ENCODE measurements around the gene ZNF655. TPM values are rescaled to one million over a fixed set of nuclear protein-coding genes. Genes with fewer than 3 reads are reported as not detected.
A peak's percentile ranks its signal among the peaks of the same experiment; 100 is the strongest.

The ZNF655 gene
- total RNA-seq, 1 experiment from 2014 or later, result 54.9 TPM

DNA sequence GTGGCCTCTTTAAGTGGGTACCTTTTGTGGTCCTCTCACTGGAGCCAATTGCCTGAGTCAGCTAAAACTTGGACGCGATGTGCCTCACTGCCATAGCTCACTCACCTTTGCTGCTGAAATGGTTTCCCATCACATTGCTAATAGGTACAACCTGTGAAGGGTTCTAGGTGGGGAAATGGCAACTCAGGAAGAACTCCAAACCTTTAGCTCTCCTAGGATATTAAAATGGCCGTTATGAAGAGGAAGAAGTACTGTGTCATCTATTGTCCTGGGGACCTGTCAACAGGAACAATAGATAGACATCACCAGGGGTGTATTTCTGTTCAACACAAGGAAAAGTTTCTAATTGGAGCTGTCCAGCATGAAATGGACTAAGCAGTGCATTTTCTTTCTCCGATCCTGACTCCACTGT lies 1.2 kb upstream of the ZNF655 start:
- POLR2A ChIA-PET, result interaction anchor here (1.8 kb wide), 1 partner anchor 52 kb away, joined by 8 read pairs; the partner anchor contains the start of gene ZKSCAN5
- no peaks in the 10 kb centered on the region for H3K9me3 ChIP-seq (ENCODE audit: control insufficient read depth, insufficient read depth, low read depth, low read length)
- H3K4me3 ChIP-seq (ENCODE audit: low read depth in 2 of 2, low read length in 2 of 2), result peak overlapping the region; percentile 68 to 89
- ATAC-seq (no peak), DNase-seq (ENCODE audit: low read depth, low spot score) (no peak)
- H3K36me3 ChIP-seq (ENCODE audit: control insufficient read depth, insufficient read depth, low read length), result peaks cover 12% of the 10 kb centered on the region
- CTCF ChIA-PET, result no interaction called here
- TF ChIP-seq SIN3A (IDR thresholded peaks at IDR 0.05; ENCODE audit: borderline replicate concordance, insufficient read depth, low read depth, low read length) (no peak), POLR2AphosphoS5 (IDR thresholded peaks at IDR 0.05; ENCODE audit: low read depth, low read length) (no peak), TCF7L2 (IDR thresholded peaks at IDR 0.05; ENCODE audit: low read depth, low read length) (no peak)
- TF ChIP-seq, protein P1, sequence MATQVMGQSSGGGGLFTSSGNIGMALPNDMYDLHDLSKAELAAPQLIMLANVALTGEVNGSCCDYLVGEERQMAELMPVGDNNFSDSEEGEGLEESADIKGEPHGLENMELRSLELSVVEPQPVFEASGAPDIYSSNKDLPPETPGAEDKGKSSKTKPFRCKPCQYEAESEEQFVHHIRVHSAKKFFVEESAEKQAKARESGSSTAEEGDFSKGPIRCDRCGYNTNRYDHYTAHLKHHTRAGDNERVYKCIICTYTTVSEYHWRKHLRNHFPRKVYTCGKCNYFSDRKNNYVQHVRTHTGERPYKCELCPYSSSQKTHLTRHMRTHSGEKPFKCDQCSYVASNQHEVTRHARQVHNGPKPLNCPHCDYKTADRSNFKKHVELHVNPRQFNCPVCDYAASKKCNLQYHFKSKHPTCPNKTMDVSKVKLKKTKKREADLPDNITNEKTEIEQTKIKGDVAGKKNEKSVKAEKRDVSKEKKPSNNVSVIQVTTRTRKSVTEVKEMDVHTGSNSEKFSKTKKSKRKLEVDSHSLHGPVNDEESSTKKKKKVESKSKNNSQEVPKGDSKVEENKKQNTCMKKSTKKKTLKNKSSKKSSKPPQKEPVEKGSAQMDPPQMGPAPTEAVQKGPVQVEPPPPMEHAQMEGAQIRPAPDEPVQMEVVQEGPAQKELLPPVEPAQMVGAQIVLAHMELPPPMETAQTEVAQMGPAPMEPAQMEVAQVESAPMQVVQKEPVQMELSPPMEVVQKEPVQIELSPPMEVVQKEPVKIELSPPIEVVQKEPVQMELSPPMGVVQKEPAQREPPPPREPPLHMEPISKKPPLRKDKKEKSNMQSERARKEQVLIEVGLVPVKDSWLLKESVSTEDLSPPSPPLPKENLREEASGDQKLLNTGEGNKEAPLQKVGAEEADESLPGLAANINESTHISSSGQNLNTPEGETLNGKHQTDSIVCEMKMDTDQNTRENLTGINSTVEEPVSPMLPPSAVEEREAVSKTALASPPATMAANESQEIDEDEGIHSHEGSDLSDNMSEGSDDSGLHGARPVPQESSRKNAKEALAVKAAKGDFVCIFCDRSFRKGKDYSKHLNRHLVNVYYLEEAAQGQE (IDR thresholded peaks at IDR 0.05; ENCODE audit: insufficient read depth in 1 of 2, low read depth in 2 of 2, low read length in 1 of 2), result peak in 1 of 2 experiments; percentile 69; a peak in 2 of 4 replicates
- TF ChIP-seq, protein P2, sequence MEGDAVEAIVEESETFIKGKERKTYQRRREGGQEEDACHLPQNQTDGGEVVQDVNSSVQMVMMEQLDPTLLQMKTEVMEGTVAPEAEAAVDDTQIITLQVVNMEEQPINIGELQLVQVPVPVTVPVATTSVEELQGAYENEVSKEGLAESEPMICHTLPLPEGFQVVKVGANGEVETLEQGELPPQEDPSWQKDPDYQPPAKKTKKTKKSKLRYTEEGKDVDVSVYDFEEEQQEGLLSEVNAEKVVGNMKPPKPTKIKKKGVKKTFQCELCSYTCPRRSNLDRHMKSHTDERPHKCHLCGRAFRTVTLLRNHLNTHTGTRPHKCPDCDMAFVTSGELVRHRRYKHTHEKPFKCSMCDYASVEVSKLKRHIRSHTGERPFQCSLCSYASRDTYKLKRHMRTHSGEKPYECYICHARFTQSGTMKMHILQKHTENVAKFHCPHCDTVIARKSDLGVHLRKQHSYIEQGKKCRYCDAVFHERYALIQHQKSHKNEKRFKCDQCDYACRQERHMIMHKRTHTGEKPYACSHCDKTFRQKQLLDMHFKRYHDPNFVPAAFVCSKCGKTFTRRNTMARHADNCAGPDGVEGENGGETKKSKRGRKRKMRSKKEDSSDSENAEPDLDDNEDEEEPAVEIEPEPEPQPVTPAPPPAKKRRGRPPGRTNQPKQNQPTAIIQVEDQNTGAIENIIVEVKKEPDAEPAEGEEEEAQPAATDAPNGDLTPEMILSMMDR (IDR thresholded peaks at IDR 0.05), result no peak
- no TSS peak for BruUV-seq (replicated peaks)
- H3K27me3 ChIP-seq (ENCODE audit: control insufficient read depth, insufficient read depth, low read length), result no peaks in the 10 kb centered on the region
- peak overlapping the region; percentile 93 for H3K27ac ChIP-seq (ENCODE audit: low read length)
- in situ Hi-C loops (cut with HindIII; ENCODE audit: low pct_unique_long_range_greater_than_20kb, low sequenced_read_pairs), result no loop called here
- intact Hi-C loops (cut with micrococcal nuclease; ENCODE audit: unreplicated experiment), result loop anchor here (10.0 kb wide), 1 partner anchor 52 kb away; the partner anchor contains the start of genes ZKSCAN5 and ZNF394
- peaks cover 16% of the 10 kb centered on the region for H3K4me1 ChIP-seq (ENCODE audit: control insufficient read depth, insufficient read depth, low read length)

DNA sequence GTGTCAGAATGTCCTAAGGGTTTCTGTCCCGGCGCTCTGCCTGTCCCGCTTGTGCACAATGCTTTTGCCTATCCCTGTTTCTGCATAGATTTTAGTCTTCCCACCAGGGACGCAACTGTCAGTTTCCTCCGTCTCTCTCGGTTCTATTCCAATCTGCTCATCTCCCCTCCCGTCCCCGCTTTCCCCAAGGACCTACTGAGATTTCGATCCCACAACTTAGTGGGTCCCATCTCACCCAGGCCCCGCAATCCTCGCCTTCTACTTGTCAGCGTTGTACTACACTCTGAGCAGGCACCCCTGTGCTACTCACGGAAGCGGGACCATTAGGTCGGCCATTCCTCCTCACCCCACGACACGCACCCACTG lies 519 bp upstream of the ZNF655 start:
- ChIA-PET POLR2A (interaction anchor here (1.8 kb wide), 1 partner anchor 53 kb away, joined by 8 read pairs; the partner anchor contains the start of gene ZKSCAN5), CTCF (interaction anchor here (0.5 to 1.0 kb wide), 2 partner anchors 54 to 312 kb away, joined by 3 read pairs; partner anchors contain the start of gene ZKSCAN5)
- no TSS peak for BruUV-seq (replicated peaks)
- in situ Hi-C loops (cut with HindIII; ENCODE audit: low pct_unique_long_range_greater_than_20kb, low sequenced_read_pairs), result no loop called here
- Histone ChIP-seq H3K27me3 (ENCODE audit: control insufficient read depth, insufficient read depth, low read length) (no peaks in the 10 kb centered on the region), H3K27ac (ENCODE audit: low read length) (peak overlapping the region; percentile 93), H3K4me1 (ENCODE audit: control insufficient read depth, insufficient read depth, low read length) (peaks cover 23% of the 10 kb centered on the region), H3K4me3 (ENCODE audit: low read depth in 2 of 2, low read length in 2 of 2) (peak overlapping the region; percentile 68 to 89), H3K36me3 (ENCODE audit: control insufficient read depth, insufficient read depth, low read length) (peaks cover 19% of the 10 kb centered on the region), H3K9me3 (ENCODE audit: control insufficient read depth, insufficient read depth, low read depth, low read length) (no peaks in the 10 kb centered on the region)
- intact Hi-C loops (cut with micrococcal nuclease; ENCODE audit: unreplicated experiment), result loop anchor here (10.0 kb wide), 1 partner anchor 53 kb away; the partner anchor contains the start of genes ZKSCAN5 and ZNF394
- TF ChIP-seq TCF7L2 (IDR thresholded peaks at IDR 0.05; ENCODE audit: low read depth, low read length), result no peak
- TF ChIP-seq, protein P1 (IDR thresholded peaks at IDR 0.05; ENCODE audit: insufficient read depth in 1 of 2, low read depth in 2 of 2, low read length in 1 of 2), result no peak
- no peak for TF ChIP-seq SIN3A (IDR thresholded peaks at IDR 0.05; ENCODE audit: borderline replicate concordance, insufficient read depth, low read depth, low read length)
- TF ChIP-seq POLR2AphosphoS5 (IDR thresholded peaks at IDR 0.05; ENCODE audit: low read depth, low read length), result no peak
- TF ChIP-seq, protein P2 (IDR thresholded peaks at IDR 0.05), result no peak
- ATAC-seq, result peak; percentile 55; the same call in 1 of the 2 replicates
- DNase-seq (ENCODE audit: low read depth, low spot score), result no peak

Measured in Panc1 (cell line).